DND-41 (cell line): ENCODE results near the gene THSD7A.

Experiments
- EZH2 ChIP-seq: IDR thresholded peaks from 3 replicates; pipeline ENCODE4 v1.6.1; 2012; ENCODE audit warnings: borderline replicate concordance, low read depth, mild to moderate bottlenecking, moderate library complexity, low read length, inconsistent platforms; ENCODE audit not compliant: severe bottlenecking
- TF ChIP-seq, protein P1 (sequence below): IDR thresholded peaks from 2 replicates; pipeline ENCODE4 v1.5.1; 2012; ENCODE audit warnings: borderline replicate concordance, low read length, moderate library complexity, mild to moderate bottlenecking; ENCODE audit not compliant: poor library complexity, severe bottlenecking; ENCODE audit errors: extremely low read depth

GRCh38 chr7:11415101-11415500 is 416.9 kb downstream of the THSD7A start:
- TF ChIP-seq, protein P1, sequence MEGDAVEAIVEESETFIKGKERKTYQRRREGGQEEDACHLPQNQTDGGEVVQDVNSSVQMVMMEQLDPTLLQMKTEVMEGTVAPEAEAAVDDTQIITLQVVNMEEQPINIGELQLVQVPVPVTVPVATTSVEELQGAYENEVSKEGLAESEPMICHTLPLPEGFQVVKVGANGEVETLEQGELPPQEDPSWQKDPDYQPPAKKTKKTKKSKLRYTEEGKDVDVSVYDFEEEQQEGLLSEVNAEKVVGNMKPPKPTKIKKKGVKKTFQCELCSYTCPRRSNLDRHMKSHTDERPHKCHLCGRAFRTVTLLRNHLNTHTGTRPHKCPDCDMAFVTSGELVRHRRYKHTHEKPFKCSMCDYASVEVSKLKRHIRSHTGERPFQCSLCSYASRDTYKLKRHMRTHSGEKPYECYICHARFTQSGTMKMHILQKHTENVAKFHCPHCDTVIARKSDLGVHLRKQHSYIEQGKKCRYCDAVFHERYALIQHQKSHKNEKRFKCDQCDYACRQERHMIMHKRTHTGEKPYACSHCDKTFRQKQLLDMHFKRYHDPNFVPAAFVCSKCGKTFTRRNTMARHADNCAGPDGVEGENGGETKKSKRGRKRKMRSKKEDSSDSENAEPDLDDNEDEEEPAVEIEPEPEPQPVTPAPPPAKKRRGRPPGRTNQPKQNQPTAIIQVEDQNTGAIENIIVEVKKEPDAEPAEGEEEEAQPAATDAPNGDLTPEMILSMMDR, result no peak
- no peak for TF ChIP-seq EZH2
